Ovary (tissue), 9 donors: ENCODE data around the gene PTPRG. TPM values are rescaled to one million over a fixed set of nuclear protein-coding genes. Genes with fewer than 3 reads are reported as not detected.

Experiments used
- DNase-seq, 5 donors: peaks; one replicate each; pipeline ENCODE4 v3.0.0-alpha.2; 2019 to 2020
- H3K27ac ChIP-seq, 2 donors: fragments of 200-600 bp; one replicate each; pipeline versions ENCODE4 v1.5.1 to v1.8.0; 2019 to 2022
- H3K27me3 ChIP-seq: fragments of 200-600 bp; one replicate; pipeline ENCODE4 v1.8.0; 2022
- H3K36me3 ChIP-seq: fragments of 200-600 bp; sonication (generic); one replicate; pipeline ENCODE4 v1.5.1; 2019
- H3K4me1 ChIP-seq: one replicate; pipeline ENCODE4 v1.8.1; 2013; ENCODE audit warnings: mild to moderate bottlenecking, moderate library complexity; ENCODE audit not compliant: insufficient read depth
- H3K4me3 ChIP-seq: fragments of 200-600 bp; sonication (generic); one replicate; pipeline ENCODE4 v1.5.1; 2017
- H3K9me3 ChIP-seq, 2 donors: fragments of 200-600 bp in 1 of 2; sonication (generic) in 1 of 2; one replicate each; pipeline versions ENCODE4 v1.5.1 to v1.8.1; 2013 to 2019; ENCODE audit warnings: mild to moderate bottlenecking in 1 of 2, moderate library complexity in 1 of 2
- EP300 ChIP-seq: sonication (generic); formaldehyde crosslinking; IDR thresholded peaks from one replicate; pipeline ENCODE4 v1.6.1; 2017; ENCODE audit warnings: antibody characterized with exemption
- POLR2A ChIP-seq: fragments of 450-650 bp; IDR thresholded peaks from one replicate; pipeline ENCODE4 v1.6.1; 2017; ENCODE audit warnings: antibody characterized with exemption, mild to moderate bottlenecking, moderate library complexity
- WGBS, 3 donors: extraction: QIAGEN DNeasy Blood & Tissue Kit in 1 of 3; methylation state at CpG; one replicate each; pipeline versions ENCODE4 v1.1.5 to v1.1.7; 2013 to 2017; 5-methylcytosine and 5-hydroxymethylcytosine counted together
- intact Hi-C, 4 donors: fragments of 100-400 bp; cut with DNase I; formaldehyde crosslinking; loops; one replicate each; pipeline versions ENCODE4 v1.11.0 to v1.15.1; 2022 to 2023
- polyA plus RNA-seq, 2 donors: library from polyadenylated mRNA; stranded (reverse); fragments of 200-250 nt in 1 of 2; fragments of 350-450 nt in 1 of 2; fragmentation: Illumina TruSeq in 1 of 2; extraction: RNeasy Lipid Tissue Mini Kit (QIAGEN cat#74804) in 1 of 2; gene quantifications; one replicate each; pipeline ENCODE4 v1.2.3, GENCODE V29; 2013 to 2014
- total RNA-seq, 7 donors: library from RNA; depleted of rRNA in 2 of 7; stranded (reverse); fragments of >200 nt in 2 of 7; fragmentation: NEBNext Ultra II Directional in 3 of 7; extraction: Animal tissue kit (Norgen Biotek cat#: 25700) in 3 of 7; gene quantifications; one replicate each; pipeline versions ENCODE4 v1.1.0 to v1.2.4, GENCODE V29; 2016 to 2023
- TF ChIP-seq, protein P1 (sequence below), 3 donors: fragments of 450-650 bp in 2 of 3; fragments of 200-600 bp in 1 of 3; IDR thresholded peaks; one replicate each; pipeline versions ENCODE4 v1.5.1 to v1.8.0; 2016 to 2022; ENCODE audit warnings: antibody characterized with exemption in 3 of 3, mild to moderate bottlenecking in 1 of 3
- donor health status: DM: no; HTN: no; CAD: no; lungs with moderate emphysema.
- donor health status: DM: no; HTN: no; CAD: no.
- donor health status: Bipolar disorder and iron deficiency.
- donor health status: DM: yes; HTN: yes; CAD: no.
- donor health status: DM: no; HTN: no; CAD: no.
- donor health status: DM: yes; HTN: yes; CAD: no.

Gene PTPRG
- total and polyA plus RNA-seq, 9 donors, result 18.2 to 87.9 (median 47.7) TPM

GRCh38 chr3:61665987-61666386 lies 104.6 kb downstream of the PTPRG start:
- no peak overlapping the region for H3K27ac ChIP-seq
- 48 to 59% (median 58%) methylated on average over 5 of the region's 5 CpGs for WGBS, 3 donors

DNA sequence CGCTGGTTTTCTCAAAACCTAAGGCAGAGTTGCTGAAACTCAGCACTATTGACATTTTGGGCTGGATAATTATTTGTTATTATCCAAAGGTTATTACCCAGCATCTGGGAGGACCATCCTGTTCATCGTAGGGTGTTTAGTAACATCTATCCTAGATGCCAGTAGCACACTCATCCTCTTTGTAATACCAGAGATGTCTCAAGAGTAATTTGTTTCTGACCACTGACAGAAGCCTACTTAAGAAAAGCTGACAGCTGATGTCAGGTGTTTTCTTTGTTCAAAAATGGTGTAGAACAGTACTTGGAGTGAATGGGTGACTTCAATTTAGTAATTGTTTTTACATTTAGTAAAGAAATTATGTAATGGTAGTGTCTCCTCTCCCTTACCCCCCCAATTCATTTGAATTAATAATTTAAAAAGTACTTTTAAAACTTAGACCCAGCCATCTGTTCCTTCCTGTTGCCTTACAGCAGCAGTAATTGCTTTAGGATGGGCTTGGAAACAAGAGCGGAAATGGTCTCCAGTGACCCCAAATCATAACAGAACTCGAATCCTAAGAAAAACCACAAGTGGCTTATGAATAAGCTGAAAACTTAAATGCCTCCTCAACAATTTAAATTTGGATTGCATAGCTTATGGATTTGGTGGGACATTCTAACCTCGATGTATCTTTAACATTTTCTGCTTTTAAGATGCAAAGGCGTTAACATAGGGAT lies 105.4 kb downstream of the PTPRG start:
- no peak for DNase-seq
- H3K4me1 ChIP-seq, result peaks cover 6% of the 10 kb centered on the region
- no peaks in the 10 kb centered on the region for H3K27me3 ChIP-seq
- H3K9me3 ChIP-seq, result no peaks in the 10 kb centered on the region
- no peak for TF ChIP-seq EP300
- TF ChIP-seq POLR2A, result no peak
- TF ChIP-seq, protein P1, sequence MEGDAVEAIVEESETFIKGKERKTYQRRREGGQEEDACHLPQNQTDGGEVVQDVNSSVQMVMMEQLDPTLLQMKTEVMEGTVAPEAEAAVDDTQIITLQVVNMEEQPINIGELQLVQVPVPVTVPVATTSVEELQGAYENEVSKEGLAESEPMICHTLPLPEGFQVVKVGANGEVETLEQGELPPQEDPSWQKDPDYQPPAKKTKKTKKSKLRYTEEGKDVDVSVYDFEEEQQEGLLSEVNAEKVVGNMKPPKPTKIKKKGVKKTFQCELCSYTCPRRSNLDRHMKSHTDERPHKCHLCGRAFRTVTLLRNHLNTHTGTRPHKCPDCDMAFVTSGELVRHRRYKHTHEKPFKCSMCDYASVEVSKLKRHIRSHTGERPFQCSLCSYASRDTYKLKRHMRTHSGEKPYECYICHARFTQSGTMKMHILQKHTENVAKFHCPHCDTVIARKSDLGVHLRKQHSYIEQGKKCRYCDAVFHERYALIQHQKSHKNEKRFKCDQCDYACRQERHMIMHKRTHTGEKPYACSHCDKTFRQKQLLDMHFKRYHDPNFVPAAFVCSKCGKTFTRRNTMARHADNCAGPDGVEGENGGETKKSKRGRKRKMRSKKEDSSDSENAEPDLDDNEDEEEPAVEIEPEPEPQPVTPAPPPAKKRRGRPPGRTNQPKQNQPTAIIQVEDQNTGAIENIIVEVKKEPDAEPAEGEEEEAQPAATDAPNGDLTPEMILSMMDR (IDR thresholded peaks at IDR 0.05), result no peak
- intact Hi-C loops, result loop anchor here in 1 of 4 donors (2.0 kb wide), 1 partner anchor 60 kb away; no protein-coding TSS in a partner anchor
- no peak overlapping the region for H3K27ac ChIP-seq
- 93 to 94% (median 94%) methylated on average over 6 of the region's 6 CpGs for WGBS, 3 donors
- no peak overlapping the region for H3K4me3 ChIP-seq
- no peaks in the 10 kb centered on the region for H3K36me3 ChIP-seq

More at GRCh38 chr3:61665987-61666386, 104.6 kb downstream of the PTPRG start:
- no peak for TF ChIP-seq POLR2A
- TF ChIP-seq, protein P1 (IDR thresholded peaks at IDR 0.05), result no peak
- TF ChIP-seq EP300, result no peak
- Histone ChIP-seq H3K4me1 (peaks cover 6% of the 10 kb centered on the region), H3K9me3 (no peaks in the 10 kb centered on the region), H3K27me3 (no peaks in the 10 kb centered on the region), H3K36me3 (no peaks in the 10 kb centered on the region), H3K4me3 (no peak overlapping the region)
- intact Hi-C loops, result loop anchor here in 1 of 4 donors (2.0 kb wide), 1 partner anchor 59 kb away; no protein-coding TSS in a partner anchor
- DNase-seq, result no peak

GRCh38 chr3:61667383-61667782 lies 106.0 kb downstream of the PTPRG start:
- no peak overlapping the region for H3K4me3 ChIP-seq
- H3K4me1 ChIP-seq, result peaks cover 6% of the 10 kb centered on the region
- no peak overlapping the region for H3K27ac ChIP-seq
- WGBS, 3 donors, result 91 to 93% (median 93%) methylated on average over 6 of the region's 6 CpGs
- H3K36me3 ChIP-seq, result no peaks in the 10 kb centered on the region
- TF ChIP-seq EP300 (no peak), POLR2A (no peak)
- TF ChIP-seq, protein P1 (IDR thresholded peaks at IDR 0.05), result no peak
- intact Hi-C loops, result loop anchor here in 1 of 4 donors (2.0 kb wide), 1 partner anchor 61 kb away; no protein-coding TSS in a partner anchor
- no peaks in the 10 kb centered on the region for H3K9me3 ChIP-seq
- no peak for DNase-seq
- no peaks in the 10 kb centered on the region for H3K27me3 ChIP-seq

GRCh38 chr3:61667814-61668213 lies 106.4 kb downstream of the PTPRG start:
- intact Hi-C loops, result loop anchor here in 1 of 4 donors (2.0 kb wide), 1 partner anchor 61 kb away; no protein-coding TSS in a partner anchor
- peaks cover 6% of the 10 kb centered on the region for H3K4me1 ChIP-seq
- no peak overlapping the region for H3K4me3 ChIP-seq
- H3K9me3 ChIP-seq, result no peaks in the 10 kb centered on the region
- DNase-seq, result no peak
- no peak overlapping the region for H3K27ac ChIP-seq
- no peaks in the 10 kb centered on the region for H3K36me3 ChIP-seq
- TF ChIP-seq POLR2A (no peak), EP300 (no peak)
- TF ChIP-seq, protein P1 (IDR thresholded peaks at IDR 0.05), result no peak
- H3K27me3 ChIP-seq, result no peaks in the 10 kb centered on the region
